ENCODE measurements around the gene DLGAP4.
"Not testable (repeated sequence)": the region's sequence is repeated elsewhere in the genome, so short reads cannot be mapped to it uniquely, and the experiment has no call there.

DLGAP4 gene

GRCh38 chr20:36374995-36375394 is 68.9 kb downstream of the DLGAP4 start:
- no peak overlapping the region for H3K27ac ChIP-seq (ENCODE audit: low read depth, low read length)
- H3K27me3 ChIP-seq (ENCODE audit: control insufficient read depth, insufficient read depth, low read length) = no peaks in the 10 kb centered on the region
- no peak overlapping the region for H3K9ac ChIP-seq (ENCODE audit: low read depth, low read length)
- no peaks in the 10 kb centered on the region for H3K36me3 ChIP-seq (ENCODE audit: control insufficient read depth, insufficient read depth, low read length)
- H3K9me3 ChIP-seq (ENCODE audit: control insufficient read depth, insufficient read depth, low read length) = no peaks in the 10 kb centered on the region
- H3K4me3 ChIP-seq (ENCODE audit: low read depth, low read length) = no peak overlapping the region
- peaks cover 7% of the 10 kb centered on the region; the same call in 1 of the 2 replicates for H3K4me1 ChIP-seq (ENCODE audit: control insufficient read depth, insufficient read depth, low read length)

- no peak overlapping the region for H3K4me3 ChIP-seq (ENCODE audit: low read depth, low read length)
- H3K36me3 ChIP-seq (ENCODE audit: control insufficient read depth, insufficient read depth, low read length) = no peaks in the 10 kb centered on the region
- no peak overlapping the region for H3K9ac ChIP-seq (ENCODE audit: low read depth, low read length)
- H3K27me3 ChIP-seq (ENCODE audit: control insufficient read depth, insufficient read depth, low read length) = no peaks in the 10 kb centered on the region
- no peak overlapping the region for H3K27ac ChIP-seq (ENCODE audit: low read depth, low read length)
- H3K9me3 ChIP-seq (ENCODE audit: control insufficient read depth, insufficient read depth, low read length) = no peaks in the 10 kb centered on the region
- H3K4me1 ChIP-seq (ENCODE audit: control insufficient read depth, insufficient read depth, low read length) = peaks cover 7% of the 10 kb centered on the region; the same call in 1 of the 2 replicates
These were observed 71.5 kb downstream of the DLGAP4 start for GRCh38 chr20:36377348-36378326.

- H3K9ac ChIP-seq (ENCODE audit: low read depth, low read length) = no peak overlapping the region
- no peaks in the 10 kb centered on the region for H3K36me3 ChIP-seq (ENCODE audit: control insufficient read depth, insufficient read depth, low read length)
- peaks cover 7% of the 10 kb centered on the region; the same call in 1 of the 2 replicates for H3K4me1 ChIP-seq (ENCODE audit: control insufficient read depth, insufficient read depth, low read length)
- no peak overlapping the region for H3K27ac ChIP-seq (ENCODE audit: low read depth, low read length)
- no peaks in the 10 kb centered on the region for H3K27me3 ChIP-seq (ENCODE audit: control insufficient read depth, insufficient read depth, low read length)
- H3K9me3 ChIP-seq (ENCODE audit: control insufficient read depth, insufficient read depth, low read length) = no peaks in the 10 kb centered on the region
- no peak overlapping the region for H3K4me3 ChIP-seq (ENCODE audit: low read depth, low read length)
These were observed 72.5 kb downstream of the DLGAP4 start for GRCh38 chr20:36378686-36379085.

GRCh38 chr20:36379914-36380313 is 73.8 kb downstream of the DLGAP4 start:
- H3K27ac ChIP-seq (ENCODE audit: low read depth, low read length); H3K27me3 ChIP-seq (ENCODE audit: control insufficient read depth, insufficient read depth, low read length); H3K9ac ChIP-seq (ENCODE audit: low read depth, low read length); H3K4me1 ChIP-seq (ENCODE audit: control insufficient read depth, insufficient read depth, low read length); H3K4me3 ChIP-seq (ENCODE audit: low read depth, low read length); H3K9me3 ChIP-seq (ENCODE audit: control insufficient read depth, insufficient read depth, low read length); H3K36me3 ChIP-seq (ENCODE audit: control insufficient read depth, insufficient read depth, low read length): not testable (repeated sequence)

GRCh38 chr20:36384022-36384619 is 78.0 kb downstream of the DLGAP4 start:
- no peaks in the 10 kb centered on the region for H3K27me3 ChIP-seq (ENCODE audit: control insufficient read depth, insufficient read depth, low read length)
- no peak overlapping the region for H3K9ac ChIP-seq (ENCODE audit: low read depth, low read length)
- no peak overlapping the region for H3K27ac ChIP-seq (ENCODE audit: low read depth, low read length)
- H3K4me3 ChIP-seq (ENCODE audit: low read depth, low read length) = no peak overlapping the region
- H3K4me1 ChIP-seq (ENCODE audit: control insufficient read depth, insufficient read depth, low read length) = no peaks in the 10 kb centered on the region
- H3K36me3 ChIP-seq (ENCODE audit: control insufficient read depth, insufficient read depth, low read length) = no peaks in the 10 kb centered on the region
- no peaks in the 10 kb centered on the region for H3K9me3 ChIP-seq (ENCODE audit: control insufficient read depth, insufficient read depth, low read length)

GRCh38 chr20:36385503-36385902 is 79.4 kb downstream of the DLGAP4 start:
- no peaks in the 10 kb centered on the region for H3K9me3 ChIP-seq (ENCODE audit: control insufficient read depth, insufficient read depth, low read length)
- no peak overlapping the region for H3K4me3 ChIP-seq (ENCODE audit: low read depth, low read length)
- H3K27ac ChIP-seq (ENCODE audit: low read depth, low read length) = no peak overlapping the region
- H3K9ac ChIP-seq (ENCODE audit: low read depth, low read length) = no peak overlapping the region
- no peaks in the 10 kb centered on the region for H3K27me3 ChIP-seq (ENCODE audit: control insufficient read depth, insufficient read depth, low read length)
- H3K4me1 ChIP-seq (ENCODE audit: control insufficient read depth, insufficient read depth, low read length) = 0 out of 2 replicates have a peak, but pooled peaks cover 2% of the 10 kb centered on the region
- no peaks in the 10 kb centered on the region for H3K36me3 ChIP-seq (ENCODE audit: control insufficient read depth, insufficient read depth, low read length)

- Histone ChIP-seq H3K9ac (ENCODE audit: low read depth, low read length) (no peak overlapping the region), H3K9me3 (ENCODE audit: control insufficient read depth, insufficient read depth, low read length) (no peaks in the 10 kb centered on the region), H3K4me1 (ENCODE audit: control insufficient read depth, insufficient read depth, low read length) (peaks cover 8% of the 10 kb centered on the region), H3K4me3 (ENCODE audit: low read depth, low read length) (no peak overlapping the region), H3K27me3 (ENCODE audit: control insufficient read depth, insufficient read depth, low read length) (no peaks in the 10 kb centered on the region), H3K27ac (ENCODE audit: low read depth, low read length) (no peak overlapping the region), H3K36me3 (ENCODE audit: control insufficient read depth, insufficient read depth, low read length) (no peaks in the 10 kb centered on the region)
These were observed 80.1 kb downstream of the DLGAP4 start for GRCh38 chr20:36386236-36386635.

- Histone ChIP-seq H3K4me1 (ENCODE audit: control insufficient read depth, insufficient read depth, low read length) (peaks cover 15% of the 10 kb centered on the region), H3K9me3 (ENCODE audit: control insufficient read depth, insufficient read depth, low read length) (no peaks in the 10 kb centered on the region), H3K27me3 (ENCODE audit: control insufficient read depth, insufficient read depth, low read length) (no peaks in the 10 kb centered on the region), H3K36me3 (ENCODE audit: control insufficient read depth, insufficient read depth, low read length) (no peaks in the 10 kb centered on the region), H3K9ac (ENCODE audit: low read depth, low read length) (no peak overlapping the region), H3K4me3 (ENCODE audit: low read depth, low read length) (no peak overlapping the region), H3K27ac (ENCODE audit: low read depth, low read length) (peak overlapping the region; percentile 85)
These were observed 84.1 kb downstream of the DLGAP4 start for GRCh38 chr20:36390269-36390668.

GRCh38 chr20:36390719-36391415 is 84.7 kb downstream of the DLGAP4 start:
- no peak overlapping the region for H3K9ac ChIP-seq (ENCODE audit: low read depth, low read length)
- no peak overlapping the region for H3K4me3 ChIP-seq (ENCODE audit: low read depth, low read length)
- H3K27me3 ChIP-seq (ENCODE audit: control insufficient read depth, insufficient read depth, low read length) = no peaks in the 10 kb centered on the region
- no peaks in the 10 kb centered on the region for H3K36me3 ChIP-seq (ENCODE audit: control insufficient read depth, insufficient read depth, low read length)
- H3K27ac ChIP-seq (ENCODE audit: low read depth, low read length) = peak overlapping the region; percentile 85
- no peaks in the 10 kb centered on the region for H3K9me3 ChIP-seq (ENCODE audit: control insufficient read depth, insufficient read depth, low read length)
- H3K4me1 ChIP-seq (ENCODE audit: control insufficient read depth, insufficient read depth, low read length) = peaks cover 15% of the 10 kb centered on the region

GRCh38 chr20:36391456-36391855 is 85.3 kb downstream of the DLGAP4 start:
- H3K27me3 ChIP-seq (ENCODE audit: control insufficient read depth, insufficient read depth, low read length) = no peaks in the 10 kb centered on the region
- H3K4me3 ChIP-seq (ENCODE audit: low read depth, low read length) = no peak overlapping the region
- no peak overlapping the region for H3K9ac ChIP-seq (ENCODE audit: low read depth, low read length)
- peaks cover 15% of the 10 kb centered on the region for H3K4me1 ChIP-seq (ENCODE audit: control insufficient read depth, insufficient read depth, low read length)
- H3K9me3 ChIP-seq (ENCODE audit: control insufficient read depth, insufficient read depth, low read length) = no peaks in the 10 kb centered on the region
- peak overlapping the region; percentile 85 for H3K27ac ChIP-seq (ENCODE audit: low read depth, low read length)
- H3K36me3 ChIP-seq (ENCODE audit: control insufficient read depth, insufficient read depth, low read length) = no peaks in the 10 kb centered on the region

All from HUES48 (cell line).